OCI-LY3 (cell line): ENCODE data around the gene KLHL18.

Experiments used
- H2AFZ ChIP-seq: fragments of 200-600, 300-600 bp; shearing (Covaris generic); 2 replicates; pipeline ENCODE4 v1.6.0; 2014; ENCODE audit warnings: antibody characterized with exemption, low read depth, low read length
- H3K27ac ChIP-seq: fragments of 200-600, 300-600 bp; sonication (generic); 2 replicates; pipeline ENCODE4 v1.5.1; 2014; ENCODE audit warnings: mild to moderate bottlenecking, low read length, moderate library complexity, mixed read lengths
- H3K27me3 ChIP-seq: fragments of 200-600, 300-600 bp; sonication (generic); 2 replicates; pipeline ENCODE4 v1.6.1; 2014; ENCODE audit warnings: low read depth, low read length, mixed read lengths
- H3K36me3 ChIP-seq: fragments of 200-600, 300-600 bp; sonication (generic); replicated peaks from 2 replicates; pipeline ENCODE3; 2014; ENCODE audit warnings: low read depth, low read length, mixed read lengths
- H3K4me1 ChIP-seq: fragments of 300-600, 200-600 bp; sonication (generic); 2 replicates; pipeline ENCODE4 v1.6.1; 2014; ENCODE audit warnings: low read length, mixed read lengths
- H3K4me2 ChIP-seq: fragments of 200-600, 300-600 bp; sonication (generic); 2 replicates; pipeline ENCODE4 v1.6.1; 2014; ENCODE audit warnings: low read length, mixed read lengths
- H3K4me3 ChIP-seq: fragments of 300-600, 200-600 bp; sonication (generic); 2 replicates; pipeline ENCODE4 v1.5.1; 2014; ENCODE audit warnings: antibody characterized with exemption, mild to moderate bottlenecking, low read length, moderate library complexity
- H3K79me2 ChIP-seq: fragments of 300-600, 200-600 bp; shearing (Covaris generic); 2 replicates; pipeline ENCODE4 v1.6.1; 2014; ENCODE audit warnings: mild to moderate bottlenecking, low read length, mixed read lengths
- H3K9ac ChIP-seq: fragments of 300-600, 200-600 bp; shearing (Covaris generic); 2 replicates; pipeline ENCODE4 v1.6.0; 2014; ENCODE audit warnings: mild to moderate bottlenecking, low read length, moderate library complexity
- H3K9me3 ChIP-seq: fragments of 200-600, 300-600 bp; shearing (Covaris generic); 2 replicates; pipeline ENCODE4 v1.6.1; 2014; ENCODE audit warnings: low read length, mixed read lengths; ENCODE audit not compliant: insufficient read depth
- H4K20me1 ChIP-seq: fragments of 200-600, 300-600 bp; sonication (generic); 2 replicates; pipeline ENCODE4 v1.6.1; 2016; ENCODE audit warnings: low read length, mixed read lengths; ENCODE audit not compliant: insufficient read depth
- EZH2phosphoT487 ChIP-seq: fragments of 200-600 bp; shearing (Covaris generic); IDR thresholded peaks from 2 replicates; pipeline ENCODE4 v1.6.1; 2018; ENCODE audit warnings: antibody characterized with exemption, mixed run types, low read depth
- TF ChIP-seq, protein P1 (sequence below): fragments of 200-600, 300-600 bp; sonication (generic); IDR thresholded peaks from 2 replicates; pipeline ENCODE4 v1.5.1; 2014; ENCODE audit warnings: antibody characterized with exemption, low read length, low read depth

The KLHL18 gene

DNA sequence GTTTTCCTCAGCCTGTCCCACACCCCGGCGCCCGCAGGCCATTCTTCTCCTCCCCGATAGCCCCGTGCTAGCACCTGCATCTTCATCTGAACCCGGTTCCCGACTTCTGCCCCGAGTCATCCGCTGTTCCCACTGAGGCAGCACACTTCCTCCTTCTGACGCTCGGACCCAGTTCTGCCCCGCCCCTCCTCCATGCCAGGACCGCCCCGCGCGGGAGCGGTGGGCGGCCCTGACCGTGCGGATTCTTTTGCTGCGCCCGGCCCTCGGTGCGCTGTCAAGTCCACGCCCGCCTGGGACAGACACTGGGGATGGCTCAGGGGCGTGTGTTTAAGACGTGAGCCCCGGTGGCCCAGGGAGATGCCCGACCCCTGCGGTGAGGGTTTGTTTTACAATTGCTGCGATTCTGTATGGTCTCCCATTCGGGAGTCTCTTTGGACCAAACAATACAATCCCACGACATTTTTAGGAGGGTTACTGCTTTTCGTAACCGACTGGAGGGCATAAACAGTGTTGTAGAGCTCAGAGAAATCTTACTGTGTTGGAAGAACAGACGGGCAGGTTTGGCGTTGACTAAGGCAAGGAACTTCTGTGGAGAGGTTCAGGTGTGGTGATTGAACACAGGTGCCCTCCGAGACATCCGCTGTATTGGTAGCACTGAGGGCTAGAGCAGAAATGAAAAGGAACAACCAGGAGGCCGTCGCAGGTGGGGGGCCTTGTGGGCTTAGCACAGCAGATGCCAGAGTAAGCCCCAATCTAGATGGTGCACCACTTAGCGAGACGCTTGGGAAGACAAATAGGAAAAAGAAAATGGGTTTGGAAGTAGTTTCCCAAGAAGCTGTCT lies 98.8 kb downstream of the KLHL18 start:
- Histone ChIP-seq H3K4me1 (peaks cover 24% of the 10 kb centered on the region), H3K36me3 (peaks cover 3% of the 10 kb centered on the region), H4K20me1 (peaks cover 31% of the 10 kb centered on the region), H3K9me3 (no peaks in the 10 kb centered on the region), H3K4me2 (peak overlapping the region; percentile 99), H3K4me3 (peak overlapping the region; percentile 86), H3K27ac (peak overlapping the region; percentile 86), H3K27me3 (no peaks in the 10 kb centered on the region), H2AFZ (peak overlapping the region; percentile 66), H3K79me2 (peaks cover 73% of the 10 kb centered on the region), H3K9ac (peak overlapping the region; percentile 96)
- no peak for TF ChIP-seq EZH2phosphoT487
- TF ChIP-seq, protein P1, sequence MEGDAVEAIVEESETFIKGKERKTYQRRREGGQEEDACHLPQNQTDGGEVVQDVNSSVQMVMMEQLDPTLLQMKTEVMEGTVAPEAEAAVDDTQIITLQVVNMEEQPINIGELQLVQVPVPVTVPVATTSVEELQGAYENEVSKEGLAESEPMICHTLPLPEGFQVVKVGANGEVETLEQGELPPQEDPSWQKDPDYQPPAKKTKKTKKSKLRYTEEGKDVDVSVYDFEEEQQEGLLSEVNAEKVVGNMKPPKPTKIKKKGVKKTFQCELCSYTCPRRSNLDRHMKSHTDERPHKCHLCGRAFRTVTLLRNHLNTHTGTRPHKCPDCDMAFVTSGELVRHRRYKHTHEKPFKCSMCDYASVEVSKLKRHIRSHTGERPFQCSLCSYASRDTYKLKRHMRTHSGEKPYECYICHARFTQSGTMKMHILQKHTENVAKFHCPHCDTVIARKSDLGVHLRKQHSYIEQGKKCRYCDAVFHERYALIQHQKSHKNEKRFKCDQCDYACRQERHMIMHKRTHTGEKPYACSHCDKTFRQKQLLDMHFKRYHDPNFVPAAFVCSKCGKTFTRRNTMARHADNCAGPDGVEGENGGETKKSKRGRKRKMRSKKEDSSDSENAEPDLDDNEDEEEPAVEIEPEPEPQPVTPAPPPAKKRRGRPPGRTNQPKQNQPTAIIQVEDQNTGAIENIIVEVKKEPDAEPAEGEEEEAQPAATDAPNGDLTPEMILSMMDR = no peak

DNA sequence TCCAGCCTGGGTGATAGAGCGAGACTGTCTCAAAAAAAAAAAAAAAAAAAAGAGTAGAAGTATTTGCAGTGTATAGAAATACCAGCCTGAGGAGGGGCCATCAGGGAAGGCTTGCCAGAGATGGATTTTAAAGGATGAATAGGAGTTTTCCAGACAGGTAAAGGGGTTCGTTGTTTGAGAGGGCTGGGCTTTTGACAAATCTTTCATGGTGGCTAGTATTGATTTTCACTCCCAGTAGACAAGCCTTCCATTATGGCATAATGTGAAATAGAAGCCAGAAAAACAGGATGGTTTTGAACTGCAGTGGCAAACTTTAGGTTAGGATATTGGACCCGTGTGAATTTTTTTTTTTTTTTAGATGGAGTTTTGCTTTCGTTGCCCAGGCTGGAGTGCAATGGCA lies 101.7 kb downstream of the KLHL18 start:
- H4K20me1 ChIP-seq = peaks cover 48% of the 10 kb centered on the region
- no peaks in the 10 kb centered on the region for H3K9me3 ChIP-seq
- TF ChIP-seq, protein P1 = no peak
- TF ChIP-seq EZH2phosphoT487 = no peak

DNA sequence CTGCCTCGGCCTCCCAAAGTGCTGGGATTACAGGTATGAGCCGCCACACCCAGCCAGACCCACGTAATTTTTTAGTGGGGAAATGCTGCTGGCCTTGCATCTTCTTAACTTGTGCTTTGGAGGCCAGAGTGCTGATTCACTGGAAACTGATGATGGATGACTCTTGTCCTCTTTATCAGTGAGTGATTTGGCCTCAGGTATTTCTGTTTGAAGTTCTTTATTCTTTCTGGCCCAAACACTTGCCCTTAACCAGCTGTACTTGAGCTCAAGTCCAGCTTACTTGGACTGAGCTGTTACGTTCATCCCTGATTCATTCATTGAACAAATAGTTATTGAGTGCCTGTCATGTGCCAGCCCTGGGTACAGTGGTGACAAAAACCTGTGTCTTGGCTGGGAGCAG lies 102.3 kb downstream of the KLHL18 start:
- H3K27me3 ChIP-seq = no peaks in the 10 kb centered on the region
- no peak overlapping the region for H3K9ac ChIP-seq
- H3K27ac ChIP-seq = no peak overlapping the region
- H3K4me1 ChIP-seq = peaks cover 7% of the 10 kb centered on the region; the same call in 1 of the 2 replicates
- H3K79me2 ChIP-seq = peaks cover 87% of the 10 kb centered on the region
- TF ChIP-seq EZH2phosphoT487 = no peak
- TF ChIP-seq, protein P1 = no peak
- no peak overlapping the region for H3K4me2 ChIP-seq
- H2AFZ ChIP-seq = no peak overlapping the region
- peaks cover 48% of the 10 kb centered on the region for H4K20me1 ChIP-seq
- no peak overlapping the region for H3K4me3 ChIP-seq
- peaks cover 13% of the 10 kb centered on the region for H3K36me3 ChIP-seq
- H3K9me3 ChIP-seq = no peaks in the 10 kb centered on the region

More for the DNA sequence above, 101.7 kb downstream of the KLHL18 start:
- H2AFZ ChIP-seq = no peak overlapping the region
- peaks cover 13% of the 10 kb centered on the region for H3K36me3 ChIP-seq
- no peak overlapping the region for H3K4me2 ChIP-seq
- H3K27ac ChIP-seq = no peak overlapping the region
- H3K4me3 ChIP-seq = no peak overlapping the region
- H3K9ac ChIP-seq = no peak overlapping the region
- no peaks in the 10 kb centered on the region for H3K27me3 ChIP-seq
- H3K79me2 ChIP-seq = peaks cover 91% of the 10 kb centered on the region
- peaks cover 11% of the 10 kb centered on the region for H3K4me1 ChIP-seq

DNA sequence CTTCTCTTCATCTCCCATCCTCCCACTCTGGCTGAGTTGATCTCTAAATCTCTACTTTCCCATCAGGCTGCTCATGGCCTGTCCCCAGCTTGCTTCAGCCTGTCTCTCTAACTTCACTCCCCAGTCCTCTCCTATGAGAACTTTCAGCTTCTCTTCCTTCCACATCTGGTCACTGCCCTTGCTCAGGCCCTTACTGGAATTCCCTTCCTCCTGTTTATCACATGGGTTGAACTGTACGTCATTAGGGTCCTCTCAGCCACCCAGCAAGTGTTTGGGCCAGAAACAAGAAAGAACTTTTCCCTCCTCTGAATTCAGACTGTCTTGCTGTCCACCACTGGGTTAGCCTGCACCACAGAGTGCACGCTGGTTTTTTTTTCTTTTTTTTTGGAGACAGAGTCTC lies 103.1 kb downstream of the KLHL18 start:
- no peak overlapping the region for H3K9ac ChIP-seq
- H3K36me3 ChIP-seq = peaks cover 13% of the 10 kb centered on the region
- no peak overlapping the region for H2AFZ ChIP-seq
- no peak for TF ChIP-seq EZH2phosphoT487
- TF ChIP-seq, protein P1 = no peak
- peaks cover 89% of the 10 kb centered on the region for H3K79me2 ChIP-seq
- H4K20me1 ChIP-seq = peaks cover 55% of the 10 kb centered on the region
- H3K9me3 ChIP-seq = no peaks in the 10 kb centered on the region
- H3K4me3 ChIP-seq = no peak overlapping the region
- no peak overlapping the region for H3K27ac ChIP-seq
- peaks cover 7% of the 10 kb centered on the region; the same call in 1 of the 2 replicates for H3K4me1 ChIP-seq
- H3K4me2 ChIP-seq = no peak overlapping the region
- H3K27me3 ChIP-seq = no peaks in the 10 kb centered on the region
